ENCODE results near the gene GEN1. TPM values are rescaled to one million over a fixed set of nuclear protein-coding genes. Genes with fewer than 3 reads are reported as not detected.

The GEN1 gene
- total and polyA plus RNA-seq, 8 donors, result 7.5 to 31.4 (median 16.8) TPM

GRCh38 chr2:17788773-17789172 is 34.8 kb downstream of the GEN1 start:
- intact Hi-C loops (cut with DNase I), result no loop called here
- DNase-seq, result no peak
- TF ChIP-seq CTCF (IDR thresholded peaks at IDR 0.05), result no peak

GRCh38 chr2:17790536-17790935 is 36.6 kb downstream of the GEN1 start:
- ATAC-seq (no peak), DNase-seq (no peak)
- TF ChIP-seq CTCF (IDR thresholded peaks at IDR 0.05), result no peak
- intact Hi-C loops (cut with DNase I), result no loop called here
- H3K4me3 ChIP-seq, result no peak overlapping the region
- no peaks in the 10 kb centered on the region for H3K9me3 ChIP-seq
- peaks cover 3 to 5% of the 10 kb centered on the region in 2 donors for H3K4me1 ChIP-seq
- H3K27me3 ChIP-seq, result no peaks in the 10 kb centered on the region
- no peak overlapping the region for H3K27ac ChIP-seq
- no peaks in the 10 kb centered on the region for H3K36me3 ChIP-seq

More at GRCh38 chr2:17788773-17789172, 34.8 kb downstream of the GEN1 start:
- Histone ChIP-seq H3K4me1 (peaks cover 3 to 5% of the 10 kb centered on the region in 2 donors), H3K9me3 (no peaks in the 10 kb centered on the region), H3K4me3 (no peak overlapping the region), H3K27me3 (no peaks in the 10 kb centered on the region), H3K36me3 (no peaks in the 10 kb centered on the region), H3K27ac (no peak overlapping the region)
- no peak for ATAC-seq

- intact Hi-C loops (cut with DNase I), result no loop called here
- no peak for TF ChIP-seq CTCF (IDR thresholded peaks at IDR 0.05)
- Histone ChIP-seq H3K36me3 (no peaks in the 10 kb centered on the region), H3K9me3 (no peaks in the 10 kb centered on the region), H3K27ac (no peak overlapping the region), H3K4me3 (no peak overlapping the region), H3K27me3 (no peaks in the 10 kb centered on the region), H3K4me1 (peaks cover 3 to 5% of the 10 kb centered on the region in 2 donors)
- ATAC-seq (no peak), DNase-seq (peak in 2 of 4 donors; percentile 42 to 56)
Observed at GRCh38 chr2:17791121-17791816, 37.3 kb downstream of the GEN1 start.

GRCh38 chr2:17791817-17792130 is 37.8 kb downstream of the GEN1 start:
- H3K4me1 ChIP-seq, result peaks cover 3 to 5% of the 10 kb centered on the region in 2 donors
- H3K9me3 ChIP-seq, result no peaks in the 10 kb centered on the region
- DNase-seq (no peak), ATAC-seq (no peak)
- no peaks in the 10 kb centered on the region for H3K27me3 ChIP-seq
- intact Hi-C loops (cut with DNase I), result no loop called here
- H3K27ac ChIP-seq, result no peak overlapping the region
- H3K4me3 ChIP-seq, result no peak overlapping the region
- H3K36me3 ChIP-seq, result no peaks in the 10 kb centered on the region
- no peak for TF ChIP-seq CTCF (IDR thresholded peaks at IDR 0.05)

- no peaks in the 10 kb centered on the region for H3K9me3 ChIP-seq
- intact Hi-C loops (cut with DNase I), result no loop called here
- ATAC-seq, result no peak
Observed at GRCh38 chr2:17792515-17792914, 38.6 kb downstream of the GEN1 start.

More at GRCh38 chr2:17792515-17792914, 38.6 kb downstream of the GEN1 start:
- H3K27me3 ChIP-seq, result no peaks in the 10 kb centered on the region
- no peak overlapping the region for H3K27ac ChIP-seq
- no peak overlapping the region for H3K4me3 ChIP-seq
- H3K4me1 ChIP-seq, result peaks cover 3 to 5% of the 10 kb centered on the region in 2 donors
- no peak for TF ChIP-seq CTCF (IDR thresholded peaks at IDR 0.05)
- no peaks in the 10 kb centered on the region for H3K36me3 ChIP-seq
- no peak for DNase-seq
